ENCODE results near the gene TENM4.
"Not testable (repeated sequence)": the region's sequence is repeated elsewhere in the genome, so short reads cannot be mapped to it uniquely, and the experiment has no call there.

TENM4 gene

DNA sequence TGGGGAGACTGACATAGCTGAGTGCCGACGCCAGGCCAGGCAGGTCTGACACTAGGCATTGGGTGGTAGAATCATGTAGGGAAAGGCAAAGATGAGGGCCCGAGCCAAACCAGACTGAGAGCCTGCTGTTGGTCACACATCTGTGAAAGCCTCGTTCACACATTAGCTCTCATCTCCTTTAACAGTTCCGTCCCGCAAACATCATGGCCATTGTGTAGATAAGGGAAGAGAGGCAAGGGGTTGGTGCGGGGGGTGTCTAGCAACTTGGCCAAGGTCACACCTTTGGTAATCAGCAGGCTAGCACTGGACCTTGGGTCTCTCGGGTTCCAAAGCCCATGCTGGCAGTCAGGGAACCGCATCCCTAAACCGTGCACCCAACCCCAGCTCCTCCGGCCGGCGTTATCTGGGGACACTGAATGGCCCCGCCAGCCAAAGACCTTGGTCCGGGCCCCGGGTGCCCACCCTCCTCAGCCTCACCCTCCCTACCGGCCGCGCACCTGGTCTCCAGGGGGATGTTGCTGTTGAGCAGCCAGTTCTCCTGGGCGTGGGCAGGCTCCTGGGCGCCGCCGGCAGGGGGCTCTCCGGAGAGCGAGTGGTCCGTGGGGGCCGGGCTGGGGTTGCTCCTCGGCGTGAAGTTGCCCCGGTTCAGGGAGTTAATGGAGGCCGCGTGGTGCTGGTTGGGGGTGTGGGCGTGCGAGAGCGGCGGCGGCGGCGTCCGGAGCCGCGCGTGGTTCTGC lies 537.9 kb downstream of the TENM4 start:
- no peak for DNase-seq (ENCODE audit: low read depth)

GRCh38 chr11:78901831-78902230 lies 539.0 kb downstream of the TENM4 start:
- no peak for DNase-seq (ENCODE audit: low read depth)

DNA sequence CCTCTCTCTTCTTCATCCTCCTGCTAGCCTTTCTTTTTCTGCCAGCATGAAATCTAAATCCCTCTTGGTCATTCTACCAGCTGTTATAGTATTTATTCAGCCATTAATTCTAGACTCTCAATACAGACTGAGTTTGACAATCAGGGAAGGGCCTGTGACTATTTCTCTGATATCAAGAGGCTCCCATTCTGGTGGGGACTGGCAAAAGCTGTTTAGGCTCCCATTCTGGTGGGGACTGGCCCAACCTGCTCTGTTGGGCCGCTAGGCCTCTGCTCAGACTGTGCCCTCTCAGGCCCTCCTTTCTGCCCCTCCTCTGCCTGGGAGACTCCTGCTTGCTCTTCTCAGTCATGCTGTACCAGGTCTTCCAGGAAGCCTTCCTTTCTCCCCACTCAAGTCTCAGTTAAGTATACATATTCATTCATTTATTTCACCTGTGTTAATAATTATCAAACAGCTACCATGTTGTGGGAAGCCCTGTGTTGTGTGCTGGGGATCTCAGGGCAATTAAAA lies 542.5 kb downstream of the TENM4 start:
- DNase-seq (ENCODE audit: low read depth): no peak

DNA sequence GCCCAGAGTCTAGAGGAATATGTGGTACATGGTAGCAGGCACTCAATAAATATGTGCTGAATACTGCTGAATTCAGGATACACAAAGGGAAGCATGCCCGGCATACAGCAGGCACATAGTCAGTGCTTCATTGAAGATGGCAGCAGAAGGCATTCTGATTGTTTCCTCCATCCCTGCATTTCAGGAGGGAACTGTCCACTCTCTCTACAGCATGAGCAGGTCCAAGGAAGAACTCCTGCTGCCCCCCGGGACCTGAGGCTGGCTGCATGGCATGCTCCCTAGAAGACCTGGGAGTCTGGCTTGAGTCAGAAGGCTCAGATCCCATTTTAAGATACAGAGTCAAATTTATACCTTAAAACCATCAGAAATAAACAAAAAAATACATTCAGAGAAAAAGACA lies 546.8 kb downstream of the TENM4 start:
- DNase-seq (ENCODE audit: low read depth): no peak

DNA sequence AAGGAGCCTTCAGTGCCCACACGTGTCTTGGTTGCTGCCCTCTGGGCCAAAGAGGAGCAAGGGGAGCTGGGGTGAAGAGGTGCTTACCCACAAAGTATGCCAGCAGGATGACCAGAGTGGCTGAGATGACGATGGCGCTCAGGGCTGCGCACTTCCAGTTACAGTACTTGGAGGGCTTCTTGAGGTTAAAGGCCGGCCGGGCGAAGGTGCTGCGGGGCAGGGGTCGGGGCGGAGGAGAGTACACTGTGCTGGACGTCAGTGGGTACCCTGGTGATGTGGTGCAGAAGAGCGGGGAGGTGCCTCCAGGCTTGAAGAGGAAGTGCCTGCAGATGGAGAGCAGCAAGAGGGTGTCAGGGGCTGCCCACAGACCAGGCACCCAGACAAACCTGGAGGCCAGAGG lies 551.1 kb downstream of the TENM4 start:
- DNase-seq (ENCODE audit: low read depth): no peak

GRCh38 chr11:78886616-78887015 lies 554.2 kb downstream of the TENM4 start:
- DNase-seq (ENCODE audit: low read depth): no peak

DNA sequence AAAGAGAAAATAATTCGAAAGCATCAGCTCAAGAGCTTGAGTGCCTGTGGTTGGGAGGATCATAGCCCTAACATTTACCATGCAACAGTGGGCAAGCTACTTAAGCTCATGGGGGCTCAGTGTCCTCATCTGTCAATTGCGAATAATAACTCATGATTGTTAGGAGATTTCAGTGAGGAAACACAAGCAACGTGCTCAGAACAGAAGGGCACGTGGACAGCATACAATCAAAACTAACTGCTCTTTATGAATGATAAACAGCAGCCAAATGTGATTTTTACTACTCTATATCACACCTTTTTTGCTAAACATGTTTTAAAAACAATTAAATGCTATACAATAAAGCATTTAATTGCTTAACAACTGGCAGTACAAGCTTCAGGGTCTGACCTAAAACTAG lies 556.1 kb downstream of the TENM4 start:
- no peak for DNase-seq (ENCODE audit: low read depth)

DNA sequence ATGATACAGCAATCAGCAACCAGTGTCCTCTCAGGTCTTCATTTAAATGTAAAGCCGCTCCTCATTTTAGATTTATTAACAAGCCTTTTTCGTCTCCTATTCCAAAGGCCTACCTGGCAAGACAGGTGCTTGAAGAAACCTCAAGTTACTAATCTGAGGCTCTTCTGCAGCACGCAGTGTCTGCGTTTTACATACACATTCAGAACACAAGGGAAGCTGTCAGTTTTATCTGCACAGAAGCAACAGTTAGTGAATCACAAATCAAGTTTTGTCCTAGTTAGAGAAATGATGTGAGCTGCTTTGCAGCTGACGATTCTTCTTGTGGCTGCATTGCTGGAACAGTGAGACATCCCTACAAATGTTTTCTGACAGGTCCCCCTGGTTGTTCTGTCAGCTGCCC lies 557.3 kb downstream of the TENM4 start:
- no peak for DNase-seq (ENCODE audit: low read depth)

DNA sequence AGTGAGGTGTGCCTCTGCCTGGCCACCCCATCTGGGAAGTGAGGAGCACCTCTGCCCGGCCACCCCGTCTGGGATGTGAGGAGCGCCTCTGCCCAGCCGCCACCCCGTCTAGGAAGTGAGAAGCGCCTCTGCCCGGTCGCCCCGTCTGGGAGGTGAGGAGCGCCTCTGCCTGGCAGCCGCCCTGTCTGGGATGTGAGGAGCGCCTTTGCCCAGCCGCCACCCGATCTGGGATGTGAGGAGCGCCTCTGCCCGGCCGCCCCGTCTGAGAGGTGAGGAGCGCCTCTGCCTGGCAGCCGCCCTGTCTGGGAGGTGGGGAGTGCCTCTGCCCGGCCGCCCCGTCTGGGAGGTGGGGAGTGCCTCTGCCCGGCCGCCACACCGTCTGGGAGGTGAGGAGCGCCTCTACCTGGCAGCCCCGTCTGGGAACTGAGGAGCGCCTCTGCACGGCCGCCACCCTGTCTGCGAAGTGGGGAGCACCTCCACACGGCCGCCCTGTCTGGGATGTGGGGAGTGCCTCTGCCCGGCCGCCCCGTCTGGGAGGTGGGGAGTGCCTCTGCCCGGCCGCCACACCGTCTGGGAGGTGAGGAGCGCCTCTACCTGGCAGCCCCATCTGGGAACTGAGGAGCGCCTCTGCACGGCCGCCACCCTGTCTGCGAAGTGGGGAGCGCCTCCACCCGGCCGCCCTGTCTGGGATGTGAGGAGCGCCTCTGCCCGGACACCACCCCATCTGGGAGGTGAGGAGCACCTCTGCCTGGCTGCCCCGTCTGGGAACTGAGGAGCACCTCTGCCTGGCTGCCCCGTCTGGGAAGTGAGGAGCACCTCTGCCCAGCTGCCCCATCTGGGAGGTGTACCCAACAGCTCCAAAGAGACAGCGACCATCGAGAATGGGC lies 561.5 kb downstream of the TENM4 start:
- not testable (repeated sequence) for DNase-seq (ENCODE audit: low read depth)

- no peak for DNase-seq (ENCODE audit: low read depth)
These were observed 562.2 kb downstream of the TENM4 start for GRCh38 chr11:78878631-78879030.

DNA sequence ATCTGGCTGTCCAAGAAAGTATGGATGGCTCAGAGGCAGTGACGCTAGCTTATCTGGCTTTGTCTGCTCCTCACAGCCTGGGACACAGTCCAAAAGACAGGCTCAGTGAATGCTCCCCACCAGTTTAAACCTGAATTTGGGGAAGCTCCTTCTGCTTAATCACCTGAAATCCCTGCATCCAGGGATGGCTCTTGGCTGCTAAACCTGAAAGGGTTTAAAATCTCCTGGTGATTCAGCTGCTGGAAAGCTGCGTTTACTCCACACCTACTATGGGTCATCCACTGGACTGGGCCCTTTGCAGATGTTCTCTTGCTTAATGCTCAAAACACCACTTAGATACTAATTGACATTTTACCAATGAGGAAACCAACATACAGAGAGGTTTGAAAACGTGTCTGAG lies 564.2 kb downstream of the TENM4 start:
- no peak for DNase-seq (ENCODE audit: low read depth)

- no peak for DNase-seq (ENCODE audit: low read depth)
These were observed 570.2 kb downstream of the TENM4 start for GRCh38 chr11:78870655-78871054.

- no peak for DNase-seq (ENCODE audit: low read depth)
These were observed 571.5 kb downstream of the TENM4 start for GRCh38 chr11:78869293-78869692.

DNA sequence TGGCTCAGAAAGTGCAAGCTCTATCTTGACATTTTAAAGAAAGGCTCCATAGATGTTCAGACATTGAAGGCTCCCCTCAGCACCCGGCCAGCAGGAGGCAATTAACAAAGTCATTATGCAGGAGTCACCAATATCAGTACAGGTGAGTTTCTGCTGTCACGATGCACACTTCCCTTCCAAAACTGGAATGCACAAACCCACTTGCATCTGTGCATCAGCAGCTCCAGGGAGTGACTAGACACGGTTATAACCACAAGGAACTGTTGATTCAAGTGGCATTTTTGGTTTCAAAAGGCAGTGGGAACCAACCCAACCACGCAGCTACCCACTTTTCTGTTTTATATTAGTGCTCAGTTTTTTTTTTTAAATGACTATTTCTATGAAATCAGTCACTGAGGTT lies 572.3 kb downstream of the TENM4 start:
- no peak for DNase-seq (ENCODE audit: low read depth)

- no peak for DNase-seq (ENCODE audit: low read depth)
These were observed 580.0 kb downstream of the TENM4 start for GRCh38 chr11:78860720-78861422.

DNA sequence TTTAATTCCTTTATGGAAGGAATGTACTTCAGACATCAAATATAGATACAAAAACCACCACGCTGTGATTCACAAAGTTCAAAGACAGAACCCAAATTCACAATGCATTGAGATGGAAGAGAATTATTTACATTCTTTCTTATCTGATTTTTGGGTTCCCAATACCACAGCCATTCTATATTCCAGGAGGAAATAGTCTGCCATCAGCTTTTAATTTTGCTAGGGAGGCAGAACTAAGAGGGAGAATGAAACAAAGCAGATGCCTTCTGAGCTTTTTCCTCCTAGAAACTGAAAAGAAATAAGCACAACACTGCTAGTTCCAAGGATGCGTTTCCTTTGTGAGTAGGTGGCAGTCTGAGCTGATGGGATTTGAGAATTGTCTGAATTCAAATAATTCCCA lies 583.1 kb downstream of the TENM4 start:
- DNase-seq (ENCODE audit: low read depth): no peak

- no peak for DNase-seq (ENCODE audit: low read depth)
These were observed 584.6 kb downstream of the TENM4 start for GRCh38 chr11:78856211-78856610.

DNA sequence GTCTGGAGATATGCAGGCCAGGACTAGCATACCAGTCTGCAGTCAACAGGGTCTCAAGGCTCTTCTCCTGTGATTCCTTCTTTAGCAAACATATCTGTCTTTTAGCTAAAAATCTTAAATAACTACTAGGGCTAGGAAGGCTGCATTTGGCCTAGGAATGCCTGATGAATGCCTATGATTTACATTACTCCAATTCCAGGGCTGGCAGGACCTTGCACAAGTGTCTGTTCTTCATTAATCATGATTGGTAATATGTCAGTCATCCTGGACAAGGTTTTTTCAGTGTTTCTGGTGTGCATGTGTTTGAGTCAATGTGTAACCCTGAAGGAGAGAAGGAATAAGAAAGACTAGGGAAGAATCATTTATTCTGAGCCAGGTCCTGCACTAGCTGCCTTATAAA lies 585.7 kb downstream of the TENM4 start:
- DNase-seq (ENCODE audit: low read depth): no peak

- no peak for DNase-seq (ENCODE audit: low read depth)
These were observed 587.3 kb downstream of the TENM4 start for GRCh38 chr11:78853521-78853920.

DNA sequence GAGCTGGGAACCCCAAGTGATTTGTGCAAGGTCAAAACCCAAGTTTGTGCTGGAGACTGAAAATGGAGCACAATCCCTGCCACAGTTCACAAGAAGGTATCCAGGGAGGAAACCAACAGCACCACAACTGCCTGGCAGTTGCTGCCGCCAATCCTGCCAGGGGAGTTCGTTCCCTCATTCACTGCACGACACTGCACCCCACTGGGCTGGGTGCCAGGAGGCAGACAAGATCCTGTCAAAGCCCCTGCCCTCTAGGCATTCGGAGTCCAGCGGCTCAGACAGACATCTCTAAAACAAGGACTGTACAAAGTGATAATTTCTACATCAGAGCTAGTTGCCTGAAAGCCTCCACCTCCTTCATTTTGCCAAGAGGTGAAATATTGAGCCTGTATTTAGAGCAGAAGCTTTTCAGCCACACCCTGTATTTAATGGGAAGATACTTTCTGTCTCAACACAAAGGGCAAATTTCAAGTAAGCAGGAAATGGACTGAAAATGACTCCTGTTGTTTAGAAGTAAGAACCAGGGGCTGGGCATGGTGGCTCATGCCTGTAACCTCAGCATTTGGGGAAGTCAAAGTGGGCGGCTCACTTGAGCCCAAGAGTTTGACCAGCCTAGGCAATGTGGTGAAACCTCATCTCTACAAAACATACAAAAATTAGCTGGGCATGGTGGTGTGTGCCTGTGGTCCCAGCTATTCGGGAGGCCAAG lies 588.8 kb downstream of the TENM4 start:
- DNase-seq (ENCODE audit: low read depth): no peak

GRCh38 chr11:78850078-78850477 lies 590.8 kb downstream of the TENM4 start:
- DNase-seq (ENCODE audit: low read depth): no peak

GRCh38 chr11:78846269-78846668 lies 594.6 kb downstream of the TENM4 start:
- no peak for DNase-seq (ENCODE audit: low read depth)
